Inflammatory macrophage treated with lipopolysaccharide for 1 hour (primary cell): Measurements from ENCODE around the gene SLC27A5.
"Not testable (repeated sequence)": the region's sequence is repeated elsewhere in the genome, so short reads cannot be mapped to it uniquely, and the experiment has no call there.

ENCODE experiments used
- DNase-seq, 2 donors: peaks; one replicate each; pipeline ENCODE4 v3.0.0-alpha.2; 2020 to 2022

Gene SLC27A5

GRCh38 chr19:58549664-58550361 is 38.0 kb upstream of the SLC27A5 start:
- no peak for DNase-seq

- DNase-seq, result no peak
Measured at GRCh38 chr19:58548859-58549663, 37.3 kb upstream of the SLC27A5 start.

- DNase-seq, result no peak
Measured at GRCh38 chr19:58547323-58548312, 35.8 kb upstream of the SLC27A5 start.

- no peak for DNase-seq
Measured at GRCh38 chr19:58546019-58546530, 34.3 kb upstream of the SLC27A5 start.

- DNase-seq, result no peak
Measured at GRCh38 chr19:58545286-58546018, 33.7 kb upstream of the SLC27A5 start.

- DNase-seq, result peak; percentile 22 to 62
Measured at GRCh38 chr19:58544591-58545285, 32.9 kb upstream of the SLC27A5 start.

- peak; percentile 98 to 99 for DNase-seq
Measured at GRCh38 chr19:58543826-58544590, 32.2 kb upstream of the SLC27A5 start, which contains the start of gene TRIM28. Gene TRIM28, plus strand, starts transcription at chr19:58544064. Its CDS starts 694 bp downstream, at chr19:58544758.

GRCh38 chr19:58542641-58543372 is 31.0 kb upstream of the SLC27A5 start:
- peak in 1 of 2 donors; percentile 71 for DNase-seq

GRCh38 chr19:58539169-58539559 is 27.4 kb upstream of the SLC27A5 start:
- not testable (repeated sequence) for DNase-seq

GRCh38 chr19:58538257-58539168 is 26.7 kb upstream of the SLC27A5 start:
- no peak for DNase-seq

GRCh38 chr19:58536852-58537798 is 25.3 kb upstream of the SLC27A5 start:
- DNase-seq, result no peak

GRCh38 chr19:58535857-58536256 is 24.1 kb upstream of the SLC27A5 start:
- no peak for DNase-seq

GRCh38 chr19:58531034-58531840 is 19.4 kb upstream of the SLC27A5 start:
- no peak for DNase-seq

GRCh38 chr19:58529405-58529804 is 17.6 kb upstream of the SLC27A5 start:
- no peak for DNase-seq

GRCh38 chr19:58522709-58523108 is 10.9 kb upstream of the SLC27A5 start:
- DNase-seq, result no peak

GRCh38 chr19:58521651-58522050 is 9.9 kb upstream of the SLC27A5 start:
- DNase-seq, result peak in 1 of 2 donors; percentile 42

- DNase-seq, result no peak
Measured at GRCh38 chr19:58520257-58520599, 8.4 kb upstream of the SLC27A5 start.
